ENCODE data around the gene OR2M3. TPM values are rescaled to one million over a fixed set of nuclear protein-coding genes. Genes with fewer than 3 reads are reported as not detected.

OR2M3 gene
- total and polyA plus RNA-seq, 9 of the 15 experiments (the other 6 are each of a cell fraction or from before 2014, with no cell fraction given): not detected

DNA sequence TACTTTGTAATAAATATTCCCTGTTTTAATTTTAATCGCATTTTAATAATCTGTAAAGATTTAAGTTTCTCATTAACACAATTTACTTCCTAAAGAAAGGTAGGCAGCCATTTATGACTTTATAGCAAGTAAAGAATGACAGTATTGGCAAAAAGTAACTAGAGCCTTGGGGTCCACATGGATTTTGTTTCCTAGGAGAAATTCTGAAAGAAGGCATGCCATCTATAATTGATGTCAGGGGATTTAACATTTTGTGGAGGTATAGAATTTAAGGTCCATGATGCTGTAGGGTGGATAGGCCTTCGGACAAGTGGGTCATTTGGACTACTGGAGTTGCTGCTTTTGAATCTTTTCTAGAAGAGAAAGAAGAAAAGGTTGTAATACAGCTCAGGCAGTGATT lies 34.1 kb downstream of the OR2M3 start, which contains the start of gene OR2M4:
Gene OR2M4, plus strand, starts transcription at position 301 of the 400 bp plus-strand sequence. CDS start 7,512 bp downstream, outside the sequence.
- ATAC-seq: no peak
- BruUV-seq (replicated peaks): no TSS peak

DNA sequence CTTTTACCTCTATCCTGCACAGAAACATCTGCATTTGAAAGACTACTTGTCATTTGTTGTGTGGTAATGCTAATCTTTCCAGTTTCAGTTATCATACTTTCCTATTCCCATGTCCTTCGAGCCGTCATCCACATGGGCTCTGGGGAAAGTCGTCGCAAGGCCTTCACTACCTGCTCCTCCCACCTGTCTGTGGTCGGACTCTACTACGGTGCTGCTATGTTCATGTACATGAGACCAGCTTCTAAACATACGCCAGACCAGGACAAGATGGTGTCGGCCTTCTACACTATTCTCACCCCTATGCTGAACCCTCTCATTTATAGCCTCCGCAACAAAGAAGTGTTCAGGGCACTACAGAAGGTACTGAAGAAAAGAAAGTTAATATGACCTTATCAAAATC lies 42.4 kb downstream of the OR2M3 start:
- H3K27ac ChIP-seq (ENCODE audit: extremely low read depth, low read depth, low read length): no peak overlapping the region
- no peak overlapping the region for H2AFZ ChIP-seq (ENCODE audit: low read depth, low read length)
- H3K27me3 ChIP-seq (ENCODE audit: control insufficient read depth in 2 of 2, insufficient read depth in 2 of 2, low read length in 2 of 2): no peaks in the 10 kb centered on the region
- DNase-seq (ENCODE audit: extremely low read depth in 1 of 4, low spot score in 3 of 4) (no peak), ATAC-seq (no peak), FAIRE-seq (no peak)
- no peak overlapping the region for H3K4me3 ChIP-seq
- no peaks in the 10 kb centered on the region for H3K4me1 ChIP-seq (replicated peaks in 1 of 2; ENCODE audit: control insufficient read depth in 2 of 2, insufficient read depth in 2 of 2, low read length in 2 of 2)
- intact Hi-C loops (cut with micrococcal nuclease) (no loop called here), in situ Hi-C loops (cut with MboI) (no loop called here)
- H3K36me3 ChIP-seq (ENCODE audit: control insufficient read depth, insufficient read depth, low read length): no peaks in the 10 kb centered on the region
- no peaks in the 10 kb centered on the region for H3K9me1 ChIP-seq (ENCODE audit: control insufficient read depth, insufficient read depth, low read length)
- H4K20me1 ChIP-seq (replicated peaks; ENCODE audit: control insufficient read depth, insufficient read depth, low read length): no peaks in the 10 kb centered on the region
- H3K79me2 ChIP-seq (ENCODE audit: control insufficient read depth, insufficient read depth, low read length): no peaks in the 10 kb centered on the region
- H3K4me2 ChIP-seq (ENCODE audit: insufficient read depth, low read length): no peak overlapping the region
- no peak overlapping the region for H3K9ac ChIP-seq (ENCODE audit: insufficient read depth in 1 of 2, low read depth in 2 of 2, low read length in 2 of 2)
- 0% methylated on average over 9 of the region's 9 CpGs for WGBS (ENCODE audit: insufficient coverage, low coverage, missing lambda C conversion rate)
- no peaks in the 10 kb centered on the region for H3K9me3 ChIP-seq (replicated peaks; ENCODE audit: control insufficient read depth, insufficient read depth, low read depth, low read length)
- BruUV-seq (replicated peaks): no TSS peak
- ChIA-PET CTCF (ENCODE audit: low intra/inter-chr PET ratio) (no interaction called here), POLR2A (no interaction called here)
- no peak for TF ChIP-seq GTF2A2 (tag; IDR thresholded peaks at IDR 0.05)
- no peak for TF ChIP-seq TARDBP (IDR thresholded peaks at IDR 0.05)
- TF ChIP-seq, protein P1, sequence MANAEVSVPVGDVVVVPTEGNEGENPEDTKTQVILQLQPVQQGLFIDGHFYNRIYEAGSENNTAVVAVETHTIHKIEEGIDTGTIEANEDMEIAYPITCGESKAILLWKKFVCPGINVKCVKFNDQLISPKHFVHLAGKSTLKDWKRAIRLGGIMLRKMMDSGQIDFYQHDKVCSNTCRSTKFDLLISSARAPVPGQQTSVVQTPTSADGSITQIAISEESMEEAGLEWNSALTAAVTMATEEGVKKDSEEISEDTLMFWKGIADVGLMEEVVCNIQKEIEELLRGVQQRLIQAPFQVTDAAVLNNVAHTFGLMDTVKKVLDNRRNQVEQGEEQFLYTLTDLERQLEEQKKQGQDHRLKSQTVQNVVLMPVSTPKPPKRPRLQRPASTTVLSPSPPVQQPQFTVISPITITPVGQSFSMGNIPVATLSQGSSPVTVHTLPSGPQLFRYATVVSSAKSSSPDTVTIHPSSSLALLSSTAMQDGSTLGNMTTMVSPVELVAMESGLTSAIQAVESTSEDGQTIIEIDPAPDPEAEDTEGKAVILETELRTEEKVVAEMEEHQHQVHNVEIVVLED (CRISPR knock-in tag; IDR thresholded peaks at IDR 0.05): no peak
- no peak for TF ChIP-seq E2F3 (CRISPR knock-in tag; IDR thresholded peaks at IDR 0.05)
- no peak for TF ChIP-seq BRF1 (IDR thresholded peaks at IDR 0.05; ENCODE audit: borderline replicate concordance, extremely low read depth, insufficient read length)
- no peak for TF ChIP-seq RB1 (IDR thresholded peaks at IDR 0.05; ENCODE audit: low read depth)

More for the DNA sequence above, 34.1 kb downstream of the OR2M3 start, which contains the start of gene OR2M4:
- ChIA-PET CTCF (ENCODE audit: low intra/inter-chr PET ratio) (no interaction called here), POLR2A (no interaction called here)
- H3K4me3 ChIP-seq: no peak within 1 kb of the TSS
- no peaks in the 10 kb centered on the region for H3K4me1 ChIP-seq (replicated peaks in 1 of 2; ENCODE audit: control insufficient read depth in 2 of 2, insufficient read depth in 2 of 2, low read length in 2 of 2)
- no peaks in the 10 kb centered on the region for H4K20me1 ChIP-seq (replicated peaks; ENCODE audit: control insufficient read depth, insufficient read depth, low read length)
- H3K27me3 ChIP-seq (ENCODE audit: control insufficient read depth in 2 of 2, insufficient read depth in 2 of 2, low read length in 2 of 2): no peaks in the 10 kb centered on the region
- peaks cover 4% of the 10 kb centered on the region; the same call in 1 of the 2 replicates for H3K9me3 ChIP-seq (replicated peaks; ENCODE audit: control insufficient read depth, insufficient read depth, low read depth, low read length)
- H2AFZ ChIP-seq (ENCODE audit: low read depth, low read length): no peak within 1 kb of the TSS
- in situ Hi-C loops (cut with MboI): no loop called here
- H3K4me2 ChIP-seq (ENCODE audit: insufficient read depth, low read length): no peak within 1 kb of the TSS
- DNase-seq (ENCODE audit: extremely low read depth in 1 of 4, low spot score in 3 of 4) (no peak), FAIRE-seq (no peak)
- no peak within 1 kb of the TSS for H3K9ac ChIP-seq (ENCODE audit: insufficient read depth in 1 of 2, low read depth in 2 of 2, low read length in 2 of 2)
- no peaks in the 10 kb centered on the region for H3K9me1 ChIP-seq (ENCODE audit: control insufficient read depth, insufficient read depth, low read length)
- H3K36me3 ChIP-seq (ENCODE audit: control insufficient read depth, insufficient read depth, low read length): no peaks in the 10 kb centered on the region
- H3K79me2 ChIP-seq (ENCODE audit: control insufficient read depth, insufficient read depth, low read length): no peaks in the 10 kb centered on the region
- TF ChIP-seq TOE1 (IDR thresholded peaks at IDR 0.05; ENCODE audit: borderline replicate concordance) (no peak), TOE1 (CRISPR knock-in tag; IDR thresholded peaks at IDR 0.05; ENCODE audit: borderline replicate concordance, low read depth) (no peak), TSC22D4 (tag; IDR thresholded peaks at IDR 0.05) (no peak), RAD21 (CRISPR knock-in tag; conservative IDR thresholded peaks at IDR 0.05 in 1 of 2, IDR thresholded peaks at IDR 0.05 in 1 of 2) (no peak), LCOR (CRISPR knock-in tag; IDR thresholded peaks at IDR 0.05) (no peak)
- 3% methylated on average over 2 of the region's 2 CpGs for WGBS (ENCODE audit: insufficient coverage, low coverage, missing lambda C conversion rate)
- H3K27ac ChIP-seq (ENCODE audit: extremely low read depth, low read depth, low read length): no peak within 1 kb of the TSS
- intact Hi-C loops (cut with micrococcal nuclease): no loop called here
